ENCODE results near the gene ATP6AP2.
A peak's percentile ranks its signal among the peaks of the same experiment; 100 is the strongest.

ATP6AP2 gene

DNA sequence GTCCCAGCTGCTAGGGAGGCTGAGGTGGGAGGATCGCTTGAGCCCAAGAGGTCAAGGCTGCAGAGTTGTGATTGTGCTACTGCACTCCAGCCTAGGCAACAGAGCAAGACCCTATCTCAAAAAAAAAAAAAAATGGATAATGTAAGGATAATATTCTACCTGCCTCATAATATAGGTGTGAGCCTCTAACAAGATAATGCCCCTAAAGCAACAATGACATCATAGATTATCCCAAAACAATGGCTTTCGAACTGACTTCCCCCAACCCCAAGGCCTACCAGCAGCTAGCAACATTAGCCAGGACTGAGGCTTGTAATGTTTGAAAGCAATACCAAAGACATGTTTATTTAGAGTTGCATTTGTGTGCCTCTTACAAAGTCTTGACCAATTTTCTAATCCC lies 33.9 kb upstream of the ATP6AP2 start:
- no peak for TF ChIP-seq NFIC (IDR thresholded peaks at IDR 0.05)
- TF ChIP-seq EP300 (IDR thresholded peaks at IDR 0.05; ENCODE audit: borderline replicate concordance), result no peak
- no peak for TF ChIP-seq FOXM1 (IDR thresholded peaks at IDR 0.05; ENCODE audit: borderline replicate concordance, low read depth)
- no peak for TF ChIP-seq ZBTB7A (IDR thresholded peaks at IDR 0.05; ENCODE audit: low read depth)
- TF ChIP-seq TCF12 (IDR thresholded peaks at IDR 0.05; ENCODE audit: low read depth), result no peak
- TF ChIP-seq, protein P1, sequence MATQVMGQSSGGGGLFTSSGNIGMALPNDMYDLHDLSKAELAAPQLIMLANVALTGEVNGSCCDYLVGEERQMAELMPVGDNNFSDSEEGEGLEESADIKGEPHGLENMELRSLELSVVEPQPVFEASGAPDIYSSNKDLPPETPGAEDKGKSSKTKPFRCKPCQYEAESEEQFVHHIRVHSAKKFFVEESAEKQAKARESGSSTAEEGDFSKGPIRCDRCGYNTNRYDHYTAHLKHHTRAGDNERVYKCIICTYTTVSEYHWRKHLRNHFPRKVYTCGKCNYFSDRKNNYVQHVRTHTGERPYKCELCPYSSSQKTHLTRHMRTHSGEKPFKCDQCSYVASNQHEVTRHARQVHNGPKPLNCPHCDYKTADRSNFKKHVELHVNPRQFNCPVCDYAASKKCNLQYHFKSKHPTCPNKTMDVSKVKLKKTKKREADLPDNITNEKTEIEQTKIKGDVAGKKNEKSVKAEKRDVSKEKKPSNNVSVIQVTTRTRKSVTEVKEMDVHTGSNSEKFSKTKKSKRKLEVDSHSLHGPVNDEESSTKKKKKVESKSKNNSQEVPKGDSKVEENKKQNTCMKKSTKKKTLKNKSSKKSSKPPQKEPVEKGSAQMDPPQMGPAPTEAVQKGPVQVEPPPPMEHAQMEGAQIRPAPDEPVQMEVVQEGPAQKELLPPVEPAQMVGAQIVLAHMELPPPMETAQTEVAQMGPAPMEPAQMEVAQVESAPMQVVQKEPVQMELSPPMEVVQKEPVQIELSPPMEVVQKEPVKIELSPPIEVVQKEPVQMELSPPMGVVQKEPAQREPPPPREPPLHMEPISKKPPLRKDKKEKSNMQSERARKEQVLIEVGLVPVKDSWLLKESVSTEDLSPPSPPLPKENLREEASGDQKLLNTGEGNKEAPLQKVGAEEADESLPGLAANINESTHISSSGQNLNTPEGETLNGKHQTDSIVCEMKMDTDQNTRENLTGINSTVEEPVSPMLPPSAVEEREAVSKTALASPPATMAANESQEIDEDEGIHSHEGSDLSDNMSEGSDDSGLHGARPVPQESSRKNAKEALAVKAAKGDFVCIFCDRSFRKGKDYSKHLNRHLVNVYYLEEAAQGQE (IDR thresholded peaks at IDR 0.05; ENCODE audit: low read depth), result no peak
- TF ChIP-seq, protein P2, sequence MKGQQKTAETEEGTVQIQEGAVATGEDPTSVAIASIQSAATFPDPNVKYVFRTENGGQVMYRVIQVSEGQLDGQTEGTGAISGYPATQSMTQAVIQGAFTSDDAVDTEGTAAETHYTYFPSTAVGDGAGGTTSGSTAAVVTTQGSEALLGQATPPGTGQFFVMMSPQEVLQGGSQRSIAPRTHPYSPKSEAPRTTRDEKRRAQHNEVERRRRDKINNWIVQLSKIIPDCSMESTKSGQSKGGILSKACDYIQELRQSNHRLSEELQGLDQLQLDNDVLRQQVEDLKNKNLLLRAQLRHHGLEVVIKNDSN (IDR thresholded peaks at IDR 0.05), result no peak
- no peak for TF ChIP-seq CREB1 (IDR thresholded peaks at IDR 0.05; ENCODE audit: low read depth)
- TF ChIP-seq TEAD4 (IDR thresholded peaks at IDR 0.05), result no peak
- TF ChIP-seq YY1 (IDR thresholded peaks at IDR 0.05; ENCODE audit: low read depth), result no peak
- no peak for TF ChIP-seq TAF1 (IDR thresholded peaks at IDR 0.05; ENCODE audit: low read depth)
- TF ChIP-seq, protein P3, sequence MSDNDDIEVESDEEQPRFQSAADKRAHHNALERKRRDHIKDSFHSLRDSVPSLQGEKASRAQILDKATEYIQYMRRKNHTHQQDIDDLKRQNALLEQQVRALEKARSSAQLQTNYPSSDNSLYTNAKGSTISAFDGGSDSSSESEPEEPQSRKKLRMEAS (IDR thresholded peaks at IDR 0.05), result no peak
- TF ChIP-seq RAD21 (IDR thresholded peaks at IDR 0.05; ENCODE audit: low read depth), result no peak
- TF ChIP-seq CEBPB (IDR thresholded peaks at IDR 0.05), result no peak

DNA sequence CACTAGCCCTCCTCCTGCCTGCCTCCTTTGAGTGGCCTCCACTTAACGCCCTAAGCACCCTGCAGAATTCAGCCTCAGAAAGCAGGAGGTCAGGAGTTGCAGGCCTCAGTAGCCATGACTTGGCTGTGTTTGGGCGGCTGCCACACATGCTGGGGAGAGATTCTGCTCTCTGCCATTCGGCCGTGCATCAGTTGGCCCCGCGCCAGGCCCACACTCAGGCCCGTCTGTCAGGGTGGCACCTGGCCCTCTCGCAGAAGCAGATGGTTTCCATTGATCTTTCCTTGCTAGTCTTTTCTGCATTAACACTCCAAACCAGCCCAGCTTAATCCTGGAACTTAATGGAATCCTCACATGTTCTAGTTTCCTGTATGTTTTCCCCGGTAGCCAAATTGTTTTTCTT lies 30.7 kb upstream of the ATP6AP2 start:
- TF ChIP-seq EGR1 (IDR thresholded peaks at IDR 0.05) (no peak), YY1 (IDR thresholded peaks at IDR 0.05; ENCODE audit: low read depth) (no peak), TCF12 (IDR thresholded peaks at IDR 0.05; ENCODE audit: low read depth) (no peak), CEBPB (IDR thresholded peaks at IDR 0.05) (no peak), FOXM1 (IDR thresholded peaks at IDR 0.05; ENCODE audit: borderline replicate concordance, low read depth) (no peak), NFIC (IDR thresholded peaks at IDR 0.05) (no peak), CREB1 (IDR thresholded peaks at IDR 0.05; ENCODE audit: low read depth) (no peak), ZBTB7A (IDR thresholded peaks at IDR 0.05; ENCODE audit: low read depth) (no peak), EP300 (IDR thresholded peaks at IDR 0.05; ENCODE audit: borderline replicate concordance) (no peak), RAD21 (IDR thresholded peaks at IDR 0.05; ENCODE audit: low read depth) (no peak), TEAD4 (IDR thresholded peaks at IDR 0.05) (no peak)
- TF ChIP-seq, protein P1 (IDR thresholded peaks at IDR 0.05; ENCODE audit: low read depth), result no peak
- TF ChIP-seq, protein P2 (IDR thresholded peaks at IDR 0.05), result no peak

DNA sequence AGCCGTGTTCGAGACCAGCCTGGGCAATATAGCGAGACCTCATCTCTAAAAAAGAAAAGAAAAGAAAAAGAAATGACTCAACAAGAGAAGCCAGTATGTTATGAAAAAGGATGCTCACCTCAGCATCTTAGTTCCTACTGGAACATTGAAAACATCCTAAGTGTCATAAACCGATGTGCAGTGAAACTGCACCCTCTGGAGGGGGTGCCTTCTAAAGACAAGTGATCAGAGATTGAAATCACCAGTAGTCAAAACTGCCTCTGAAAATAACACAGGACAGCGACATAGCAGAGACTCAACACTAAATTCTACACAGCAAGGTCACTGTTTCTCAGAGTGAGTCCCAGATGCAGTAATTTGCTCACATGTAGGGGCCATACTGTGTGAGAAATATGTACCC lies 28.0 kb upstream of the ATP6AP2 start:
- TF ChIP-seq FOXM1 (IDR thresholded peaks at IDR 0.05; ENCODE audit: borderline replicate concordance, low read depth), result no peak
- peak; percentile 37; the same call in 1 of the 2 replicates for TF ChIP-seq RAD21 (IDR thresholded peaks at IDR 0.05; ENCODE audit: low read depth)

DNA sequence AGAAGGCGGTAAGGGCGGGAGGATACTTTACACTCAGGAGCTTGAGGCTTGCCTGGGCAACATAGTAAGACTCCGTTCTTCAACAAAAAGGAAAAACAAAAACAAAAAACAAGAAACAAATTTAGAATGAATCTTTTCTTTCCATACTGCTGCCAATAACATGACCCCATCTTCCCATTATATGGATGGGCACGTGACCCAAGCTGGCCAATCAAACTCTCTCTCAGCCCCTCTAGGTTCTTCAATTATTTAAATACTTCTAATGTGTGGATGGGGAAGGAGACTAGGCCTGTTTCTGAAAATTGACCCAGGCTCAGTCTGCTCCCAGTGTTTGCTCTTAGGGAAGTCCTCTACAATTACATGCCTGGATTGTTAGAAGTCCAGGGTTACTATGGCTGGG lies 22.2 kb upstream of the ATP6AP2 start:
- TF ChIP-seq NFIC (IDR thresholded peaks at IDR 0.05) (no peak), TCF12 (IDR thresholded peaks at IDR 0.05; ENCODE audit: low read depth) (no peak), TAF1 (IDR thresholded peaks at IDR 0.05; ENCODE audit: low read depth) (no peak), YY1 (IDR thresholded peaks at IDR 0.05; ENCODE audit: low read depth) (no peak), EP300 (IDR thresholded peaks at IDR 0.05; ENCODE audit: borderline replicate concordance) (no peak), EGR1 (IDR thresholded peaks at IDR 0.05) (no peak), FOXM1 (IDR thresholded peaks at IDR 0.05; ENCODE audit: borderline replicate concordance, low read depth) (no peak)
- TF ChIP-seq, protein P2 (IDR thresholded peaks at IDR 0.05), result no peak

DNA sequence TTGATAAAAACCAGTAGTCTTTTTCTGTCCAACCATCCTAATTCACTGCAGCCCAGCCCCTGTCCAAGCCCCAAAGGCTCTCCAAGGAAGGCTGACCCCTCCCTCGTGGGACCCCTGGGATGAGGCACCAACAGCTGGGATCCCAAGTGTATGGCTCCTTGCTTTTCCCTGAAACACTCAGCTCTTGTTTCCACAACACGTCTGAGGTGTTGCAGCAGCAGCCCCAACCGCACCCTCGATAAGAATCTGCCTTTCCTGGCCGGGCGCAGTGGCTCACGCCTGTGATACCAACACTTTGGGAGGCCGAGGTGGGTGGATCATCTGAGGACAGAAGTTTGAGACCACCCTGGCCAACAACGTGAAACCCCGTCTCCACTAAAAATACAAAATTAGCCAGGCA lies 17.0 kb upstream of the ATP6AP2 start:
- no peak for TF ChIP-seq EP300 (IDR thresholded peaks at IDR 0.05; ENCODE audit: borderline replicate concordance)
- TF ChIP-seq CREB1 (IDR thresholded peaks at IDR 0.05; ENCODE audit: low read depth), result no peak
- TF ChIP-seq, protein P2 (IDR thresholded peaks at IDR 0.05), result no peak
- no peak for TF ChIP-seq TCF12 (IDR thresholded peaks at IDR 0.05; ENCODE audit: low read depth)
- no peak for TF ChIP-seq ZBTB7A (IDR thresholded peaks at IDR 0.05; ENCODE audit: low read depth)
- TF ChIP-seq CEBPB (IDR thresholded peaks at IDR 0.05), result no peak
- TF ChIP-seq, protein P3 (IDR thresholded peaks at IDR 0.05), result no peak
- TF ChIP-seq, protein P1 (IDR thresholded peaks at IDR 0.05; ENCODE audit: low read depth), result no peak
- TF ChIP-seq NFIC (IDR thresholded peaks at IDR 0.05), result no peak
- no peak for TF ChIP-seq EGR1 (IDR thresholded peaks at IDR 0.05)
- no peak for TF ChIP-seq YY1 (IDR thresholded peaks at IDR 0.05; ENCODE audit: low read depth)
- TF ChIP-seq RAD21 (IDR thresholded peaks at IDR 0.05; ENCODE audit: low read depth), result no peak
- TF ChIP-seq TEAD4 (IDR thresholded peaks at IDR 0.05), result no peak
- TF ChIP-seq FOXM1 (IDR thresholded peaks at IDR 0.05; ENCODE audit: borderline replicate concordance, low read depth), result no peak
- no peak for TF ChIP-seq TAF1 (IDR thresholded peaks at IDR 0.05; ENCODE audit: low read depth)

Measured in Ishikawa (cell line).